IMR-90 (cell line): ENCODE data around the gene CCDC38. TPM values are rescaled to one million over a fixed set of nuclear protein-coding genes. Genes with fewer than 3 reads are reported as not detected.

Experiments
- ATAC-seq: fragments of 200-7000 bp; cut with Tn5 transposase; 2 replicates; pipeline ENCODE4 v1.9.1; 2020; ENCODE audit warnings: low read depth, mild to moderate bottlenecking, moderate library complexity
- BruUV-seq: library from RNA; stranded (reverse); fragments of 400-500 nt; replicated peaks from 2 replicates; lab custom pipeline; 2021; lab: Mats Ljungman, UMichigan
- CTCF ChIA-PET: fragments of 300-600 bp; formaldehyde crosslinking; extraction: SDS; loops from one replicate; lab custom pipeline; 2021; ENCODE audit warnings: antibody characterized with exemption; lab: Yijun Ruan, JAX
- POLR2A ChIA-PET: fragments of 300-600 bp; sonication (Branson Sonifier 250); formaldehyde crosslinking; loops from one replicate; lab custom pipeline; 2022; ENCODE audit warnings: antibody characterized with exemption; ENCODE audit not compliant: unreplicated experiment; lab: Charles Lee
- DNase-seq: peaks from one replicate; pipeline ENCODE4 v3.0.0; 2013
- H2AFZ ChIP-seq: replicated peaks from 2 replicates; pipeline ENCODE3; 2013; ENCODE audit warnings: low read length, mild to moderate bottlenecking; ENCODE audit not compliant: poor library complexity
- H2AK5ac ChIP-seq: 2 replicates; pipeline ENCODE4 v1.6.1; 2013; ENCODE audit warnings: low read depth, low read length, inconsistent platforms
- H2AK9ac ChIP-seq: replicated peaks from 2 replicates; pipeline ENCODE3; 2013; ENCODE audit warnings: mild to moderate bottlenecking, low read depth, low read length, moderate library complexity; ENCODE audit not compliant: poor library complexity
- H2BK120ac ChIP-seq: 2 replicates; pipeline ENCODE4 v1.6.1; 2013; ENCODE audit warnings: low read depth, low read length, inconsistent platforms
- H2BK15ac ChIP-seq: 3 replicates; pipeline ENCODE4 v1.6.1; 2013; ENCODE audit warnings: low read depth, low read length, inconsistent platforms
- H2BK20ac ChIP-seq: 2 replicates; pipeline ENCODE4 v1.6.1; 2013; ENCODE audit warnings: low read depth, mild to moderate bottlenecking, inconsistent platforms, low read length, moderate library complexity
- H2BK5ac ChIP-seq: 2 replicates; pipeline ENCODE4 v1.6.1; 2013; ENCODE audit warnings: mild to moderate bottlenecking, low read depth, low read length, inconsistent platforms; ENCODE audit not compliant: poor library complexity, severe bottlenecking
- H3K14ac ChIP-seq: replicated peaks from 2 replicates; pipeline ENCODE4 v1.6.1; 2013; ENCODE audit warnings: low read depth, low read length, inconsistent platforms
- H3K18ac ChIP-seq: 2 replicates; pipeline ENCODE4 v1.6.1; 2013; ENCODE audit warnings: low read depth, low read length, control low read depth
- H3K23ac ChIP-seq: 2 replicates; pipeline ENCODE4 v1.6.1; 2013; ENCODE audit warnings: low read depth, low read length, inconsistent platforms
- H3K27ac ChIP-seq: 2 replicates; pipeline ENCODE4 v1.5.1; 2013; ENCODE audit warnings: mild to moderate bottlenecking, control low read depth, low read length; ENCODE audit not compliant: insufficient read depth
- H3K27me3 ChIP-seq: 2 replicates; pipeline ENCODE4 v1.6.1; 2013; ENCODE audit warnings: low read length; ENCODE audit not compliant: control insufficient read depth, insufficient read depth
- H3K36me3 ChIP-seq: 2 replicates; pipeline ENCODE4 v1.6.1; 2013; ENCODE audit warnings: low read length, mixed read lengths; ENCODE audit not compliant: control insufficient read depth, insufficient read depth
- H3K4ac ChIP-seq: 2 replicates; pipeline ENCODE4 v1.6.1; 2013; ENCODE audit warnings: low read depth, low read length, inconsistent platforms
- H3K4me1 ChIP-seq: 2 replicates; pipeline ENCODE4 v1.6.1; 2013; ENCODE audit warnings: low read length, mixed read lengths; ENCODE audit not compliant: control insufficient read depth, insufficient read depth
- H3K4me2 ChIP-seq: 2 replicates; pipeline ENCODE4 v1.6.1; 2013; ENCODE audit warnings: low read depth, mild to moderate bottlenecking, control low read depth, low read length, moderate library complexity
- H3K4me3 ChIP-seq: 2 replicates; pipeline ENCODE4 v1.5.1; 2013; ENCODE audit warnings: low read depth, mild to moderate bottlenecking, control low read depth, low read length, moderate library complexity; ENCODE audit not compliant: insufficient read depth
- H3K56ac ChIP-seq: 2 replicates; pipeline ENCODE4 v1.6.1; 2013; ENCODE audit warnings: low read length, inconsistent platforms; ENCODE audit not compliant: insufficient read depth; ENCODE audit errors: extremely low read depth
- H3K79me1 ChIP-seq, 2 experiments: 2 replicates each; pipeline ENCODE4 v1.6.1; 2013; ENCODE audit warnings: low read length in 2 of 2, inconsistent platforms in 1 of 2, low read depth in 1 of 2
- H3K9ac ChIP-seq: 2 replicates; pipeline ENCODE4 v1.6.1; 2013; ENCODE audit warnings: low read depth, low read length, control low read depth
- H3K9me1 ChIP-seq: 2 replicates; pipeline ENCODE4 v1.6.1; 2013; ENCODE audit warnings: low read length, inconsistent platforms; ENCODE audit not compliant: insufficient read depth
- H3K9me3 ChIP-seq: 2 replicates; pipeline ENCODE4 v1.6.1; 2013; ENCODE audit warnings: low read length; ENCODE audit not compliant: control insufficient read depth, insufficient read depth
- H4K20me1 ChIP-seq: 2 replicates; pipeline ENCODE4 v1.6.1; 2013; ENCODE audit warnings: low read length, inconsistent platforms; ENCODE audit not compliant: insufficient read depth
- H4K5ac ChIP-seq: 2 replicates; pipeline ENCODE4 v1.6.1; 2013; ENCODE audit warnings: mild to moderate bottlenecking, low read depth, low read length, control low read depth
- H4K8ac ChIP-seq, 2 experiments: 2 replicates each; pipeline ENCODE4 v1.6.1; 2013; ENCODE audit warnings: low read depth in 2 of 2, low read length in 2 of 2, control low read depth in 1 of 2, inconsistent platforms in 1 of 2
- H4K91ac ChIP-seq: 2 replicates; pipeline ENCODE4 v1.6.1; 2013; ENCODE audit warnings: low read depth, low read length, inconsistent platforms; ENCODE audit not compliant: insufficient read depth
- BHLHE40 ChIP-seq: fragments of 150-350 bp; IDR thresholded peaks from 2 replicates; pipeline ENCODE4 v1.6.1; 2016; ENCODE audit warnings: mild to moderate bottlenecking, low read depth, low read length
- CEBPB ChIP-seq: IDR thresholded peaks from 2 replicates; pipeline ENCODE4 v1.6.1; 2012; ENCODE audit warnings: low read depth, low read length, improper control_type of control experiment
- CHD1 ChIP-seq: IDR thresholded peaks from 2 replicates; pipeline ENCODE4 v1.6.1; 2012; ENCODE audit warnings: low read depth, low read length, improper control_type of control experiment
- FOS ChIP-seq: fragments of 150-350 bp; IDR thresholded peaks from 2 replicates; pipeline ENCODE4 v1.6.1; 2016; ENCODE audit warnings: low read depth, low read length
- MAFK ChIP-seq: IDR thresholded peaks from 2 replicates; pipeline ENCODE4 v1.6.1; 2012; ENCODE audit warnings: low read depth, low read length, improper control_type of control experiment
- MAZ ChIP-seq: IDR thresholded peaks from 2 replicates; pipeline ENCODE4 v1.6.1; 2012; ENCODE audit warnings: low read depth, mild to moderate bottlenecking, low read length, improper control_type of control experiment, moderate library complexity, borderline replicate concordance
- MXI1 ChIP-seq: IDR thresholded peaks from 2 replicates; pipeline ENCODE4 v1.6.1; 2012; ENCODE audit warnings: low read depth, mild to moderate bottlenecking, low read length, moderate library complexity, borderline replicate concordance
- NFE2L2 ChIP-seq: fragments of 150-350 bp; IDR thresholded peaks from 2 replicates; pipeline ENCODE4 v1.6.1; 2016; ENCODE audit warnings: low read depth, mild to moderate bottlenecking, low read length
- POLR2A ChIP-seq: IDR thresholded peaks from 2 replicates; pipeline ENCODE4 v1.6.1; 2012; ENCODE audit warnings: mild to moderate bottlenecking, low read depth, low read length
- RAD21 ChIP-seq: IDR thresholded peaks from 2 replicates; pipeline ENCODE4 v1.6.1; 2012; ENCODE audit warnings: low read length, improper control_type of control experiment
- RCOR1 ChIP-seq: IDR thresholded peaks from 2 replicates; pipeline ENCODE4 v1.6.1; 2012; ENCODE audit warnings: mild to moderate bottlenecking, low read length, improper control_type of control experiment; ENCODE audit not compliant: insufficient replicate concordance
- RFX5 ChIP-seq: IDR thresholded peaks from 2 replicates; pipeline ENCODE4 v1.8.0; 2012; ENCODE audit warnings: low read depth, mild to moderate bottlenecking, low read length, moderate library complexity
- SMC3 ChIP-seq: fragments of 150-350 bp; IDR thresholded peaks from 2 replicates; pipeline ENCODE4 v1.6.1; 2016; ENCODE audit warnings: low read depth, mild to moderate bottlenecking, antibody characterized with exemption, low read length, moderate library complexity
- USF2 ChIP-seq: fragments of 150-350 bp; IDR thresholded peaks from 2 replicates; pipeline ENCODE4 v1.6.1; 2017; ENCODE audit warnings: mild to moderate bottlenecking, antibody characterized with exemption, low read length, low read depth
- WGBS, 2 experiments: methylation state at CpG; one replicate each; pipeline versions ENCODE4 v1.1.5 to v1.1.7; 2013; ENCODE audit warnings: missing lambda C conversion rate in 2 of 2; ENCODE audit not compliant: insufficient read length in 1 of 2; ENCODE audit errors: extremely low coverage in 2 of 2; 5-methylcytosine and 5-hydroxymethylcytosine counted together
- dilution Hi-C: fragments of 300-500 bp; cut with HindIII; formaldehyde crosslinking; loops from one replicate; pipeline ENCODE4 v1.14.3; 2018; ENCODE audit warnings: low sequenced_read_pairs; ENCODE audit not compliant: unreplicated experiment
- in situ Hi-C: fragments of 300-500 bp; cut with MboI; formaldehyde crosslinking; loops from 3 replicates; pipeline ENCODE4 v1.14.3; 2019; ENCODE audit warnings: low sequenced_read_pairs, inconsistent platforms, mixed read lengths
- intact Hi-C: fragments of 100-400 bp; cut with micrococcal nuclease; formaldehyde crosslinking; loops from 2 replicates; pipeline ENCODE4 v1.10.0; 2022
- polyA plus RNA-seq, 3 experiments: library from polyadenylated mRNA; depleted of rRNA; stranded (reverse); fragments of >200 nt; gene quantifications; 2 replicates each; pipeline ENCODE4 v1.2.3, GENCODE V29; 2012; ENCODE audit warnings: low replicate concordance in 1 of 3
- total RNA-seq: library from RNA; depleted of rRNA; stranded (reverse); fragments of >200 nt; gene quantifications from 2 replicates; pipeline ENCODE4 v1.2.3, GENCODE V29; 2012
- TF ChIP-seq, protein P1 (sequence below): conservative IDR thresholded peaks from 2 replicates; pipeline ENCODE4 v1.5.1; 2012; ENCODE audit warnings: mild to moderate bottlenecking, low read depth, low read length, improper control_type of control experiment
- TF ChIP-seq, protein P2 (sequence below): fragments of 150-350 bp; IDR thresholded peaks from 2 replicates; pipeline ENCODE4 v1.6.1; 2016; ENCODE audit warnings: low read depth, mild to moderate bottlenecking, low read length, moderate library complexity, borderline replicate concordance

Gene CCDC38
- total and polyA plus RNA-seq, 2 of the 4 experiments (the other 2 are of a cell fraction), result not detected

- Histone ChIP-seq H3K14ac (no peak overlapping the region), H2AK5ac (no peak overlapping the region), H3K4ac (no peak overlapping the region), H4K20me1 (no peaks in the 10 kb centered on the region), H3K4me3 (no peak overlapping the region), H3K79me1 (no peaks in the 10 kb centered on the region), H2BK15ac (no peak overlapping the region), H3K9me1 (no peaks in the 10 kb centered on the region), H3K4me2 (no peak overlapping the region), H3K9me3 (no peaks in the 10 kb centered on the region), H4K91ac (no peak overlapping the region), H3K18ac (no peak overlapping the region), H4K8ac (no peak overlapping the region), H3K23ac (no peak overlapping the region), H2BK120ac (no peak overlapping the region), H2AFZ (no peak overlapping the region), H3K27me3 (no peaks in the 10 kb centered on the region), H2BK5ac (no peak overlapping the region), H2BK20ac (no peak overlapping the region), H3K9ac (no peak overlapping the region), H4K5ac (no peak overlapping the region), H3K56ac (no peak overlapping the region), H3K27ac (no peak overlapping the region), H2AK9ac (no peak overlapping the region), H3K4me1 (no peaks in the 10 kb centered on the region), H3K36me3 (no peaks in the 10 kb centered on the region)
- dilution Hi-C loops (no loop called here), intact Hi-C loops (no loop called here), in situ Hi-C loops (no loop called here)
- BruUV-seq, result no TSS peak
- ATAC-seq, result no peak
- ChIA-PET POLR2A (no interaction called here), CTCF (interaction anchor here (2.3 kb wide), 1 partner anchor 12 kb away, joined by 9 read pairs; no protein-coding TSS in a partner anchor)
- no peak for TF ChIP-seq POLR2A
- TF ChIP-seq BHLHE40, result no peak
- no peak for TF ChIP-seq NFE2L2
- TF ChIP-seq, protein P1, sequence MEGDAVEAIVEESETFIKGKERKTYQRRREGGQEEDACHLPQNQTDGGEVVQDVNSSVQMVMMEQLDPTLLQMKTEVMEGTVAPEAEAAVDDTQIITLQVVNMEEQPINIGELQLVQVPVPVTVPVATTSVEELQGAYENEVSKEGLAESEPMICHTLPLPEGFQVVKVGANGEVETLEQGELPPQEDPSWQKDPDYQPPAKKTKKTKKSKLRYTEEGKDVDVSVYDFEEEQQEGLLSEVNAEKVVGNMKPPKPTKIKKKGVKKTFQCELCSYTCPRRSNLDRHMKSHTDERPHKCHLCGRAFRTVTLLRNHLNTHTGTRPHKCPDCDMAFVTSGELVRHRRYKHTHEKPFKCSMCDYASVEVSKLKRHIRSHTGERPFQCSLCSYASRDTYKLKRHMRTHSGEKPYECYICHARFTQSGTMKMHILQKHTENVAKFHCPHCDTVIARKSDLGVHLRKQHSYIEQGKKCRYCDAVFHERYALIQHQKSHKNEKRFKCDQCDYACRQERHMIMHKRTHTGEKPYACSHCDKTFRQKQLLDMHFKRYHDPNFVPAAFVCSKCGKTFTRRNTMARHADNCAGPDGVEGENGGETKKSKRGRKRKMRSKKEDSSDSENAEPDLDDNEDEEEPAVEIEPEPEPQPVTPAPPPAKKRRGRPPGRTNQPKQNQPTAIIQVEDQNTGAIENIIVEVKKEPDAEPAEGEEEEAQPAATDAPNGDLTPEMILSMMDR, result no peak
- TF ChIP-seq RFX5, result no peak
- TF ChIP-seq, protein P2, sequence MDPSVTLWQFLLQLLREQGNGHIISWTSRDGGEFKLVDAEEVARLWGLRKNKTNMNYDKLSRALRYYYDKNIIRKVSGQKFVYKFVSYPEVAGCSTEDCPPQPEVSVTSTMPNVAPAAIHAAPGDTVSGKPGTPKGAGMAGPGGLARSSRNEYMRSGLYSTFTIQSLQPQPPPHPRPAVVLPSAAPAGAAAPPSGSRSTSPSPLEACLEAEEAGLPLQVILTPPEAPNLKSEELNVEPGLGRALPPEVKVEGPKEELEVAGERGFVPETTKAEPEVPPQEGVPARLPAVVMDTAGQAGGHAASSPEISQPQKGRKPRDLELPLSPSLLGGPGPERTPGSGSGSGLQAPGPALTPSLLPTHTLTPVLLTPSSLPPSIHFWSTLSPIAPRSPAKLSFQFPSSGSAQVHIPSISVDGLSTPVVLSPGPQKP, result no peak
- no peak for TF ChIP-seq RCOR1
- no peak for TF ChIP-seq SMC3
- TF ChIP-seq MXI1, result no peak
- TF ChIP-seq CHD1, result no peak
- TF ChIP-seq MAZ, result no peak
- no peak for TF ChIP-seq FOS
- no peak for TF ChIP-seq RAD21
- TF ChIP-seq MAFK, result no peak
- TF ChIP-seq CEBPB, result no peak
- TF ChIP-seq USF2, result no peak
- no CpG with 5 or more reads among the region's 2 CpGs for WGBS, 2 experiments
- DNase-seq, result no peak
These were observed 64.8 kb downstream of the CCDC38 start for GRCh38 chr12:95877622-95878021.
